Brain microvascular endothelial cell (primary cell): Measurements from ENCODE around the gene CNTRL.

Source experiments
- DNase-seq: peaks from one replicate; pipeline ENCODE4 v3.0.0-alpha.2; 2020
- H3K27ac ChIP-seq: fragments of 250-450 bp; sonication (Bioruptor Pico); 2 replicates; pipeline ENCODE4 v1.5.1; 2020; ENCODE audit warnings: mild to moderate bottlenecking, moderate library complexity
- H3K27me3 ChIP-seq: fragments of 250-450 bp; sonication (Bioruptor Pico); replicated peaks from 2 replicates; pipeline ENCODE4 v1.5.1; 2020; ENCODE audit warnings: mild to moderate bottlenecking
- H3K36me3 ChIP-seq: fragments of 250-450 bp; sonication (Bioruptor Pico); replicated peaks from 2 replicates; pipeline ENCODE4 v1.5.1; 2020; ENCODE audit warnings: mild to moderate bottlenecking
- H3K4me3 ChIP-seq: 2 replicates; pipeline ENCODE4 v1.5.1; 2011; ENCODE audit warnings: low read depth, mild to moderate bottlenecking, control low read depth, low read length, moderate library complexity
- CTCF ChIP-seq: IDR thresholded peaks from 2 replicates; pipeline ENCODE4 v1.5.1; 2011; ENCODE audit warnings: low read depth, mild to moderate bottlenecking, moderate library complexity, low read length, control low read depth, inconsistent platforms; ENCODE audit errors: missing control alignments
- in situ Hi-C: cut with HindIII; loops from 2 replicates; pipeline ENCODE4 v1.10.0; 2017; ENCODE audit warnings: low sequenced_read_pairs, low pct_ligation_motif_present

Gene CNTRL

DNA sequence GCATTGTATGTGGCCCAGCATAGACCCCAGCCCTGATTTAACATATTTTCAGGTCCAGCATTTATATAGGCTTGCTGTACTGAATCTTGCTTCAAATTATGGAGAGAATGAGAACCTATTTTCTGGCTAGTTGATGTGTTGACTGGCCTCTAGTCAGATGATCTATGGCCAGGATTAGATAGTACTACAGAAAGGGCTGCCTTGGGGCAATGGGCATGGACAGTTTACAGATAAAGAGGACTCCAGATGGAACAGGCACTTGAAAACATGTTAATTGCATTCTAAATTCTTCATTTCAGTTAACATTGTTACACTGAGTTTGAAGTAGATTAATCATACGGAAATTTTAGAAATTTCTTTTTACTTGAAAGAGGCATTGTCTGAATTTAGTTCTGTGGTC, 65.4 kb downstream of the CNTRL start:
- TF ChIP-seq CTCF: no peak
- no peak for DNase-seq
- no peak overlapping the region for H3K27ac ChIP-seq
- in situ Hi-C loops: no loop called here
- no peaks in the 10 kb centered on the region for H3K27me3 ChIP-seq
- no peaks in the 10 kb centered on the region for H3K36me3 ChIP-seq
- H3K4me3 ChIP-seq: no peak overlapping the region

DNA sequence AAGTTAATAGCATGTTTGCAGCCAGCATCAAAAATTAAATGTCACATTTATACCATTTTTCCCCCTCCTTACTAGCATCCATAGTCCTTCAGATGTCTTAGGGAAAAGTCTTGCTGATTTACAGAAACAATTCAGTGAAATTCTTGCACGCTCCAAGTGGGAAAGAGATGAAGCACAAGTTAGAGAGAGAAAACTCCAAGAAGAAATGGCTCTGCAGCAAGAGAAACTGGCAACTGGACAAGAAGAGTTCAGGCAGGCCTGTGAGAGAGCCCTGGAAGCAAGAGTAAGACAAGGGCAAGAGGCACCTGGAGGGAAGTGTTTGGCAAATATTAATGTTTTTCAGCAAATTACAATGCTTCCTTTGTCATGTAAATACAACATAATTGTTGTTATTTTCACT, 66.6 kb downstream of the CNTRL start:
- Histone ChIP-seq H3K36me3 (no peaks in the 10 kb centered on the region), H3K27ac (no peak overlapping the region), H3K4me3 (no peak overlapping the region), H3K27me3 (no peaks in the 10 kb centered on the region)
- DNase-seq: no peak
- in situ Hi-C loops: no loop called here
- no peak for TF ChIP-seq CTCF

GRCh38 chr9:121141706-121142105, 67.0 kb downstream of the CNTRL start:
- no peak for DNase-seq
- no peak overlapping the region for H3K27ac ChIP-seq
- no peak for TF ChIP-seq CTCF
- H3K4me3 ChIP-seq: no peak overlapping the region
- no peaks in the 10 kb centered on the region for H3K27me3 ChIP-seq
- in situ Hi-C loops: no loop called here
- H3K36me3 ChIP-seq: no peaks in the 10 kb centered on the region

DNA sequence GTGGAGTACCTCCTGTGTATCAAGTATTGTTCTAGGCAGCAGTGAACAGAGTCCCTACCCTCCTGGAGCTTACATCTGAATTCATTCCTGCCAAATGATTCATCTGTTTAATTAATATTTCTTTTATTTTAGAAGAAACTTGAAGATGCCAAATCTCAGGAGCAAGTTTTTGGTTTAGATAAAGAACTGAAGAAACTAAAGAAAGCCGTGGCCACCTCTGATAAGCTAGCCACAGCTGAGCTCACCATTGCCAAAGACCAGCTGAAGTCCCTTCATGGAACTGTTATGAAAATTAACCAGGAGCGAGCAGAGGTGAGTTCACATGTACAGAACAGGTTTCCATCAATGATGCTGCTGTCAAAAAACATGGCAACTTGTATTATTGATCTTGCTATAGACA, 69.0 kb downstream of the CNTRL start:
- TF ChIP-seq CTCF: no peak
- Histone ChIP-seq H3K4me3 (no peak overlapping the region), H3K27me3 (no peaks in the 10 kb centered on the region), H3K27ac (no peak overlapping the region), H3K36me3 (no peaks in the 10 kb centered on the region)
- in situ Hi-C loops: no loop called here
- DNase-seq: no peak

DNA sequence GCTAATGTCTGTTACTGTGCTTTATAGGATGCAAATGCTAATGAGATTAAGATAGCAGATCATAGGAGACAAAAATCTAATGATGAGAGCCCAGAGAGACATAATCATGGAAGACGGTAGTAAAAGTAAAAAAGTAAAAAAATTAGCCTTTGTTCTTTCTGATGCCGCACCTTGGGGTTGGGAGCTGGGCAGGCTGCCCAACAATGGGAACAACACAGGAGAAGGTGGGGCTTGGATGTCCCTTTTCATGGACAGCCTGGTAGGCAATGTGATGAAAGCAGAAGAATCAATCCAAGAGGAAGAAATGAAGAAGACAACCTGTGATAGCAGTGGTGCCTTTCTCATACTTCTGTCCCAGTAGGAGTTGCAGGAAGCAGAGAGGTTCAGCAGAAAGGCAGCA, 69.7 kb downstream of the CNTRL start:
- H3K4me3 ChIP-seq: no peak overlapping the region
- H3K27ac ChIP-seq: no peak overlapping the region
- no peak for DNase-seq
- H3K27me3 ChIP-seq: no peaks in the 10 kb centered on the region
- H3K36me3 ChIP-seq: no peaks in the 10 kb centered on the region
- in situ Hi-C loops: no loop called here
- TF ChIP-seq CTCF: no peak

GRCh38 chr9:121150188-121150587, 75.4 kb downstream of the CNTRL start:
- no peaks in the 10 kb centered on the region for H3K27me3 ChIP-seq
- H3K36me3 ChIP-seq: no peaks in the 10 kb centered on the region
- no peak for DNase-seq
- H3K4me3 ChIP-seq: no peak overlapping the region
- no peak for TF ChIP-seq CTCF
- no peak overlapping the region for H3K27ac ChIP-seq
- in situ Hi-C loops: no loop called here
